H1 (cell line): Measurements from ENCODE around the gene CFLAR. TPM values are rescaled to one million over a fixed set of nuclear protein-coding genes. Genes with fewer than 3 reads are reported as not detected.

ENCODE experiments used
- CTCF ChIA-PET: fragments of 300-600 bp; sonication (Branson Sonifier 250); formaldehyde crosslinking; loops from one replicate; lab custom pipeline; 2021; ENCODE audit not compliant: partially characterized antibody; lab: Charles Lee
- POLR2A ChIA-PET: fragments of 300-600 bp; sonication (Branson Sonifier 250); formaldehyde crosslinking; loops from one replicate; lab custom pipeline; 2021; ENCODE audit warnings: inconsistent platforms; ENCODE audit not compliant: partially characterized antibody; lab: Charles Lee
- DNase-seq, 2 experiments: peaks; one replicate each; pipeline versions ENCODE4 v3.0.0 to v3.0.0-alpha.2; 2010 to 2022; ENCODE audit warnings: low spot score in 2 of 2, low read depth in 1 of 2, mixed read lengths in 1 of 2
- FAIRE-seq: peaks from 2 replicates; lab custom pipeline; 2011; peaks lifted over from hg19 to GRCh38; lab: Jason Lieb, UNC
- H2AFZ ChIP-seq: 2 replicates; pipeline ENCODE4 v1.8.1; 2012; ENCODE audit warnings: low read length, inconsistent platforms
- H2AK5ac ChIP-seq: 2 replicates; pipeline ENCODE4 v1.6.1; 2013; ENCODE audit warnings: low read depth, low read length
- H2BK120ac ChIP-seq: replicated peaks from 2 replicates; pipeline ENCODE3; 2013; ENCODE audit warnings: low read depth, low read length, inconsistent platforms
- H2BK12ac ChIP-seq: 2 replicates; pipeline ENCODE4 v1.6.1; 2013; ENCODE audit warnings: low read depth, low read length
- H2BK15ac ChIP-seq: 2 replicates; pipeline ENCODE4 v1.6.1; 2013; ENCODE audit warnings: low read length
- H2BK20ac ChIP-seq: 2 replicates; pipeline ENCODE4 v1.6.1; 2013; ENCODE audit warnings: low read length
- H2BK5ac ChIP-seq: 2 replicates; pipeline ENCODE4 v1.6.1; 2013; ENCODE audit warnings: low read depth, low read length
- H3K14ac ChIP-seq: 2 replicates; pipeline ENCODE4 v1.6.1; 2013; ENCODE audit warnings: inconsistent platforms; ENCODE audit not compliant: insufficient read length
- H3K18ac ChIP-seq: 2 replicates; pipeline ENCODE4 v1.6.1; 2013; ENCODE audit warnings: low read length; ENCODE audit errors: extremely low read depth
- H3K23ac ChIP-seq: 2 replicates; pipeline ENCODE4 v1.6.1; 2013; ENCODE audit warnings: inconsistent platforms; ENCODE audit not compliant: insufficient read length
- H3K23me2 ChIP-seq: 2 replicates; pipeline ENCODE4 v1.6.1; 2013; ENCODE audit warnings: low read depth, low read length
- H3K27ac ChIP-seq: 2 replicates; pipeline ENCODE4 v1.6.1; 2011; ENCODE audit warnings: low read depth, low read length, inconsistent platforms
- H3K27me3 ChIP-seq, 4 experiments: replicated peaks in 1 of 4; 1 replicate in 1 of 4; 2 replicates in 3 of 4; pipeline versions ENCODE4 v1.6.1 to v1.8.1; 2011 to 2013; ENCODE audit warnings: low read length in 3 of 4, mild to moderate bottlenecking in 3 of 4, inconsistent platforms in 2 of 4, mixed read lengths in 2 of 4, moderate library complexity in 1 of 4; ENCODE audit not compliant: control insufficient read depth in 3 of 4, insufficient read depth in 3 of 4; ENCODE audit errors: extremely low read depth in 1 of 4
- H3K36me3 ChIP-seq, 4 experiments: 2 replicates each; pipeline versions ENCODE4 v1.6.1 to v1.8.1; 2011 to 2013; ENCODE audit warnings: mild to moderate bottlenecking in 4 of 4, low read length in 3 of 4, moderate library complexity in 2 of 4, control low read depth in 1 of 4, inconsistent platforms in 1 of 4; ENCODE audit not compliant: insufficient read depth in 4 of 4, control insufficient read depth in 2 of 4
- H3K4ac ChIP-seq: replicated peaks from 2 replicates; pipeline ENCODE3; 2013; ENCODE audit warnings: low read length, low read depth, mixed read lengths, inconsistent platforms; ENCODE audit not compliant: insufficient read length
- H3K4me1 ChIP-seq, 4 experiments: replicated peaks in 1 of 4; 1 replicate in 1 of 4; 2 replicates in 3 of 4; pipeline versions ENCODE4 v1.6.1 to v1.8.1; 2011 to 2013; ENCODE audit warnings: low read length in 3 of 4, inconsistent platforms in 2 of 4, mixed read lengths in 1 of 4; ENCODE audit not compliant: insufficient read depth in 4 of 4, control insufficient read depth in 3 of 4
- H3K4me2 ChIP-seq, 2 experiments: 2 replicates each; pipeline versions ENCODE4 v1.6.1 to v1.8.1; 2011 to 2013; ENCODE audit warnings: low read depth in 2 of 2, low read length in 2 of 2, control low read depth in 1 of 2, inconsistent platforms in 1 of 2, mild to moderate bottlenecking in 1 of 2; ENCODE audit not compliant: insufficient read depth in 1 of 2
- H3K4me3 ChIP-seq, 4 experiments: fragments of 200-600, 300-600 bp in 1 of 4; sonication (generic), shearing (Covaris generic), sonication (Bioruptor Twin) in 1 of 4; 2 replicates each; pipeline versions ENCODE4 v1.5.1 to v1.8.1; 2011 to 2016; ENCODE audit warnings: low read length in 4 of 4, low read depth in 3 of 4, control low read depth in 2 of 4, inconsistent platforms in 2 of 4, mild to moderate bottlenecking in 2 of 4, mixed read lengths in 1 of 4, moderate library complexity in 1 of 4; ENCODE audit not compliant: insufficient read depth in 2 of 4; ENCODE audit errors: extremely low read depth in 1 of 4
- H3K56ac ChIP-seq: replicated peaks from 2 replicates; pipeline ENCODE3; 2013; ENCODE audit warnings: low read depth, mild to moderate bottlenecking, mixed read lengths, low read length, inconsistent platforms; ENCODE audit not compliant: insufficient read length
- H3K79me1 ChIP-seq: 2 replicates; pipeline ENCODE4 v1.6.1; 2013; ENCODE audit warnings: low read depth, low read length, control low read depth
- H3K79me2 ChIP-seq, 2 experiments: 2 replicates each; pipeline versions ENCODE4 v1.6.1 to v1.8.1; 2012 to 2013; ENCODE audit warnings: low read length in 2 of 2, mild to moderate bottlenecking in 2 of 2, inconsistent platforms in 1 of 2; ENCODE audit not compliant: insufficient read depth in 2 of 2, control insufficient read depth in 1 of 2
- H3K9ac ChIP-seq, 4 experiments: replicated peaks in 1 of 4; 1 replicate in 1 of 4; 2 replicates in 3 of 4; pipeline versions ENCODE4 v1.6.1 to v1.8.1; 2011 to 2013; ENCODE audit warnings: low read depth in 3 of 4, low read length in 3 of 4, control low read depth in 2 of 4, mild to moderate bottlenecking in 2 of 4, moderate library complexity in 2 of 4, inconsistent platforms in 1 of 4; ENCODE audit errors: extremely low read depth in 1 of 4
- H3K9me3 ChIP-seq, 2 experiments: 2 replicates each; pipeline versions ENCODE4 v1.6.1 to v1.8.1; 2012 to 2013; ENCODE audit warnings: mild to moderate bottlenecking in 2 of 2, moderate library complexity in 2 of 2, control low read depth in 1 of 2, inconsistent platforms in 1 of 2, low read depth in 1 of 2, low read length in 1 of 2, mixed read lengths in 1 of 2; ENCODE audit not compliant: insufficient read depth in 2 of 2
- H4K20me1 ChIP-seq, 2 experiments: replicated peaks in 1 of 2; 2 replicates each; pipeline versions ENCODE3 to v1.8.1; 2011 to 2013; ENCODE audit warnings: inconsistent platforms in 2 of 2, low read length in 2 of 2, mild to moderate bottlenecking in 1 of 2; ENCODE audit not compliant: insufficient read depth in 2 of 2, control insufficient read depth in 1 of 2
- H4K5ac ChIP-seq: 2 replicates; pipeline ENCODE4 v1.6.1; 2013; ENCODE audit warnings: low read length, low read depth, mixed read lengths, inconsistent platforms; ENCODE audit not compliant: insufficient read length
- H4K8ac ChIP-seq: 2 replicates; pipeline ENCODE4 v1.8.0; 2013; ENCODE audit warnings: mild to moderate bottlenecking, moderate library complexity, low read length, inconsistent platforms; ENCODE audit not compliant: insufficient read depth; ENCODE audit errors: extremely low read depth
- H4K91ac ChIP-seq: replicated peaks from 2 replicates; pipeline ENCODE3; 2013; ENCODE audit warnings: low read length, mixed read lengths, inconsistent platforms; ENCODE audit not compliant: insufficient read length
- CEBPB ChIP-seq: IDR thresholded peaks from 2 replicates; pipeline ENCODE4 v1.6.1; 2012; ENCODE audit warnings: low read depth, low read length
- EZH2 ChIP-seq: fragments of 200-600 bp; sonication (generic); IDR thresholded peaks from 2 replicates; pipeline ENCODE4 v1.7.1; 2012; ENCODE audit warnings: low read depth, mild to moderate bottlenecking, moderate library complexity, low read length, inconsistent platforms; ENCODE audit not compliant: severe bottlenecking
- MAFK ChIP-seq: IDR thresholded peaks from 2 replicates; pipeline ENCODE4 v1.6.1; 2012; ENCODE audit warnings: low read depth, mild to moderate bottlenecking, improper control_type of control experiment, low read length
- POLR2A ChIP-seq, 2 experiments: IDR thresholded peaks; 1 replicate in 1 of 2; 2 replicates in 1 of 2; pipeline ENCODE4 v1.6.1; 2011; ENCODE audit warnings: low read depth in 2 of 2, low read length in 2 of 2, mild to moderate bottlenecking in 2 of 2; ENCODE audit errors: control extremely low read depth in 1 of 2
- POLR2AphosphoS5 ChIP-seq: IDR thresholded peaks from 2 replicates; pipeline ENCODE4 v1.6.1; 2011; ENCODE audit warnings: low read depth, low read length
- SIN3A ChIP-seq, 2 experiments: IDR thresholded peaks in 1 of 2; conservative IDR thresholded peaks in 1 of 2; 2 replicates each; pipeline ENCODE4 v1.6.1; 2011 to 2012; ENCODE audit warnings: low read length in 2 of 2, improper control_type of control experiment in 1 of 2, low read depth in 1 of 2, mild to moderate bottlenecking in 1 of 2
- SP1 ChIP-seq: IDR thresholded peaks from 2 replicates; pipeline ENCODE4 v1.6.1; 2011; ENCODE audit warnings: low read depth, low read length
- WGBS, 2 experiments: shearing (Covaris generic) in 1 of 2; methylation state at CpG; one replicate each; pipeline versions ENCODE4 v1.1.6 to v1.1.7; 2013 to 2015; ENCODE audit warnings: low lambda C conversion rate in 2 of 2, mixed read lengths in 2 of 2, inconsistent platforms in 1 of 2, low coverage in 1 of 2, missing lambda C conversion rate in 1 of 2; ENCODE audit not compliant: insufficient replicate concordance in 2 of 2, insufficient coverage in 1 of 2, insufficient read length in 1 of 2; ENCODE audit errors: extremely low coverage in 1 of 2, missing lambda C conversion rate in 1 of 2; 5-methylcytosine and 5-hydroxymethylcytosine counted together
- polyA plus RNA-seq, 7 experiments: library from polyadenylated mRNA; depleted of rRNA in 3 of 7; stranded (reverse) in 5 of 7; unstranded in 2 of 7; fragments of >200 nt in 5 of 7; fragments of 200-250 nt in 2 of 7; gene quantifications; 1 replicate in 5 of 7; 2 replicates in 1 of 7; 4 replicates in 1 of 7; pipeline versions ENCODE4 v1.2.1 to v1.2.3, GENCODE V29; 2011 to 2013; ENCODE audit warnings: missing spikeins in 2 of 7, mixed read lengths in 2 of 7
- total RNA-seq: library from RNA; stranded (reverse); fragmentation: NEBNext Ultra II Directional; extraction: Animal tissue kit (Norgen Biotek cat#: 25700); gene quantifications from 2 replicates; pipeline ENCODE4 v1.2.1, GENCODE V29; 2021

CFLAR gene
- total and polyA plus RNA-seq, 2 of the 8 experiments (the other 6 are each of a cell fraction or from before 2014, with no cell fraction given), result 1.1 to 3.9 TPM

DNA sequence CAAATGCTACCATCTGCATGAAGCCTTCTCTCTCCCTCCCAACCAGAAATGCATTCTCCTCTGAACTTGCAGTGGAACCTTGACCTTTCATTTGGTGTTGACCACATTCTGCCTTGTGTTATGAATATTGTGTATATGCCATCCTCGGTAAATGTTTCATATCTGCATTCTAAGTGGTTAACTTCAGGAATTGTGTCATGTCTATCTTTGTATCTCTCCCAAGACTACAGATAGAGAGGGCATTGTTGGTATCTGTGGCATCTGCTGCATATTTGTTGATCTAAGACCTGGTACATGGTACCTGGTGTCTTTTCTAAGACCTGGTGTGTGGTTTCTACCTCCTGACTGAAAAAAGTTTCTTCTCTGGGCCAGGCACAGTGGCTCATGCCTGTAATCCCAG, 101.0 kb downstream of the CFLAR start:
- no peak overlapping the region for H3K14ac ChIP-seq
- no peak overlapping the region for H3K9ac ChIP-seq
- no peak overlapping the region for H2AFZ ChIP-seq
- H3K4me1 ChIP-seq, result peaks cover 5 to 23% (median 13%) of the 10 kb centered on the region in 4 experiments; a peak in 6 of 7 replicates
- no peaks in the 10 kb centered on the region for H3K79me1 ChIP-seq
- no peak overlapping the region for H2BK20ac ChIP-seq
- no peak overlapping the region for H2BK15ac ChIP-seq
- H3K4ac ChIP-seq, result no peak overlapping the region
- H3K23me2 ChIP-seq, result no peaks in the 10 kb centered on the region
- H3K9me3 ChIP-seq, result no peaks in the 10 kb centered on the region; a peak in 1 of 4 replicates
- no peak overlapping the region for H2AK5ac ChIP-seq
- H3K18ac ChIP-seq, result no peak overlapping the region
- CTCF ChIA-PET, result no interaction called here
- no peaks in the 10 kb centered on the region for H3K36me3 ChIP-seq
- WGBS, 2 experiments, result 94% methylated on average over 1 of the region's 1 CpG; no CpG with 5 or more reads in 1 of the 2 experiments
- no peak for FAIRE-seq
- H3K27ac ChIP-seq, result no peak overlapping the region
- no peak overlapping the region for H2BK120ac ChIP-seq
- TF ChIP-seq SIN3A (conservative IDR thresholded peaks at IDR 0.05 in 1 of 2, IDR thresholded peaks at IDR 0.05 in 1 of 2; ENCODE audit: low read depth in 1 of 2, low read length in 2 of 2), result no peak
- no peak for TF ChIP-seq POLR2A (IDR thresholded peaks at IDR 0.05; ENCODE audit: control extremely low read depth in 1 of 2, low read depth in 2 of 2, low read length in 2 of 2)
- no peak for TF ChIP-seq EZH2
- TF ChIP-seq MAFK, result no peak
- TF ChIP-seq POLR2AphosphoS5, result no peak
- no peak for TF ChIP-seq CEBPB
- TF ChIP-seq SP1, result no peak
- no peak overlapping the region for H4K8ac ChIP-seq
- H3K79me2 ChIP-seq, result no peaks in the 10 kb centered on the region
- DNase-seq, result no peak
- H3K56ac ChIP-seq, result no peak overlapping the region
- H4K20me1 ChIP-seq, result no peaks in the 10 kb centered on the region
- H4K91ac ChIP-seq, result no peak overlapping the region
- H3K23ac ChIP-seq, result no peak overlapping the region
- H2BK5ac ChIP-seq, result no peak overlapping the region
- no peak overlapping the region for H2BK12ac ChIP-seq
- H3K4me2 ChIP-seq, result no peak overlapping the region
- no peaks in the 10 kb centered on the region for H3K27me3 ChIP-seq
- H4K5ac ChIP-seq, result no peak overlapping the region
- POLR2A ChIA-PET, result no interaction called here
- no peak overlapping the region for H3K4me3 ChIP-seq
